HFF-Myc (cell line): ENCODE measurements around the gene NTN5.
"Not testable (repeated sequence)": the region's sequence is repeated elsewhere in the genome, so short reads cannot be mapped to it uniquely, and the experiment has no call there.

ENCODE experiments used
- DNase-seq: peaks from one replicate; pipeline ENCODE4 v3.0.0-alpha.2; 2011; ENCODE audit warnings: low read depth; ENCODE audit errors: extremely low read depth
- H3K4me3 ChIP-seq: replicated peaks from 2 replicates; pipeline ENCODE4 v1.5.1; 2011; ENCODE audit warnings: low read depth, mild to moderate bottlenecking, control low read depth, low read length
- TF ChIP-seq, protein P1 (sequence below): IDR thresholded peaks from 2 replicates; pipeline ENCODE4 v1.5.1; 2012; ENCODE audit warnings: mild to moderate bottlenecking, low read depth, low read length, control low read depth; ENCODE audit errors: missing control alignments

Gene NTN5, protein sequence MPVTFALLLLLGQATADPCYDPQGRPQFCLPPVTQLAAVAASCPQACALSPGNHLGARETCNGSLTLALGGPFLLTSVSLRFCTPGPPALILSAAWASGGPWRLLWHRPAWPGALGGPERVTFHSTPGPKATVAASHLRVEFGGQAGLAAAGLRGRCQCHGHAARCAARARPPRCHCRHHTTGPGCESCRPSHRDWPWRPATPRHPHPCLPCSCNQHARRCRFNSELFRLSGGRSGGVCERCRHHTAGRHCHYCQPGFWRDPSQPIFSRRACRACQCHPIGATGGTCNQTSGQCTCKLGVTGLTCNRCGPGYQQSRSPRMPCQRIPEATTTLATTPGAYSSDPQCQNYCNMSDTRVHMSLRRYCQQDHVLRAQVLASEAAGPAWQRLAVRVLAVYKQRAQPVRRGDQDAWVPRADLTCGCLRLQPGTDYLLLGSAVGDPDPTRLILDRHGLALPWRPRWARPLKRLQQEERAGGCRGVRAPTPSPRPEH

GRCh38 chr19:48672994-48673393 is at the start of gene NTN5:
Gene NTN5 (minus strand): TSS chr19:48673017. CDS start chr19:48670986, 2,031 bp downstream.
- DNase-seq: no peak
- TF ChIP-seq, protein P1, sequence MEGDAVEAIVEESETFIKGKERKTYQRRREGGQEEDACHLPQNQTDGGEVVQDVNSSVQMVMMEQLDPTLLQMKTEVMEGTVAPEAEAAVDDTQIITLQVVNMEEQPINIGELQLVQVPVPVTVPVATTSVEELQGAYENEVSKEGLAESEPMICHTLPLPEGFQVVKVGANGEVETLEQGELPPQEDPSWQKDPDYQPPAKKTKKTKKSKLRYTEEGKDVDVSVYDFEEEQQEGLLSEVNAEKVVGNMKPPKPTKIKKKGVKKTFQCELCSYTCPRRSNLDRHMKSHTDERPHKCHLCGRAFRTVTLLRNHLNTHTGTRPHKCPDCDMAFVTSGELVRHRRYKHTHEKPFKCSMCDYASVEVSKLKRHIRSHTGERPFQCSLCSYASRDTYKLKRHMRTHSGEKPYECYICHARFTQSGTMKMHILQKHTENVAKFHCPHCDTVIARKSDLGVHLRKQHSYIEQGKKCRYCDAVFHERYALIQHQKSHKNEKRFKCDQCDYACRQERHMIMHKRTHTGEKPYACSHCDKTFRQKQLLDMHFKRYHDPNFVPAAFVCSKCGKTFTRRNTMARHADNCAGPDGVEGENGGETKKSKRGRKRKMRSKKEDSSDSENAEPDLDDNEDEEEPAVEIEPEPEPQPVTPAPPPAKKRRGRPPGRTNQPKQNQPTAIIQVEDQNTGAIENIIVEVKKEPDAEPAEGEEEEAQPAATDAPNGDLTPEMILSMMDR: no peak
- H3K4me3 ChIP-seq: no peak within 1 kb of the TSS

- H3K4me3 ChIP-seq: no peak overlapping the region
- TF ChIP-seq, protein P1: no peak
These were observed 49.4 kb upstream of the NTN5 start for GRCh38 chr19:48722196-48722708.

GRCh38 chr19:48720613-48721296 is 47.9 kb upstream of the NTN5 start:
- peak; percentile 97 for DNase-seq
- TF ChIP-seq, protein P1: no peak
- H3K4me3 ChIP-seq: peak overlapping the region; percentile 56

More at GRCh38 chr19:48722196-48722708, 49.4 kb upstream of the NTN5 start:
- no peak for DNase-seq

GRCh38 chr19:48720251-48720612 is 47.4 kb upstream of the NTN5 start:
- H3K4me3 ChIP-seq: peak overlapping the region; percentile 56
- TF ChIP-seq, protein P1: no peak
- no peak for DNase-seq

GRCh38 chr19:48719263-48720171 is 46.7 kb upstream of the NTN5 start, which contains the start of gene MAMSTR:
Gene MAMSTR (minus strand): TSS chr19:48719725. CDS start chr19:48719031, 694 bp downstream.
- H3K4me3 ChIP-seq: peak within 1 kb of the TSS; percentile 56
- TF ChIP-seq, protein P1: no peak
- no peak for DNase-seq

DNA sequence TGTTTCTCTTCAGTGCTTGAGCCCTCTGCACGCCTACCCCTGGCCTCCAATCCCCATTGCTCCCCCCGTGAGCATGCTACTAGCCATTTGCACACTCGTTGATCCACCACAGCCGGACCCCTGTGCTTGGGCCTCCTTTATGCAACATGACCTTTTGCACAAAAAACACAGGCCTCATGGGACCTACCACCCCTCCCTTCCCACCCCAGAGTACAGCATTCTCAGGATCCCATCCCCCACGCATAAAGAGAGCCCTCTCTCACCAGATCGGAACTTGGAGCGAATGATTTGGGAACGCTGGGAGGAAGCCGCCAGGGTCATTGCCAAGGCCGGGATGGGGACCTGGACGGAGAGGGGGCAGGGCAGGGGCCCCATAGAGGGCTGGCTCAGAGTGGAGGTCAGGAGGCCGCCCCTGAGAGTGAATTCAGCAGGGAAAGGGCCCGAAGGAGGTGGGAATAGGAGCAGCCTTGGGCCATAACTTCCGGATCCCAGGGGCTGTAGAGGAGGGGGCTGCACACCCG is 46.0 kb upstream of the NTN5 start:
- no peak overlapping the region for H3K4me3 ChIP-seq
- TF ChIP-seq, protein P1: no peak
- DNase-seq: no peak

DNA sequence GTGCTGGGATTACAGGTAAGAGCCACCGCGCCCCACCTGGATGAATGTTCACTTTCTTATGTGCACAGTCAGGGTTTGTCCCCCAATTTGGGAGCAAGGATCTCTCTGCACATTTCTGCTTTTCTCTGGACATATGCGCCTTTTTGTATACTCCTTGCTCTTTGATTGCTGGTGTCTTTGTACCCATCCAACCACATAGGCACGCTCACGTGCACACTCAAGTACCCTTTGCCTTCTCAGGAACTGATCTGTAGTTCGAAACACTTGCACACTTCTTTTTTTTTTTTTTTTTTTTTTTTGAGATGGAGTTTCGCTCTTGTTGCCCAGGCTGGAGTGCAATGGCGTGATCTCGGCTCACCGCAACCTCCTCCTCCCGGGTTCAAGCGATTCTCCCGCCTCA is 45.3 kb upstream of the NTN5 start:
- not testable (repeated sequence) for DNase-seq, H3K4me3 ChIP-seq
